Measurements from ENCODE around the gene SLC15A3.

The SLC15A3 gene

GRCh38 chr11:60939855-60940254 is 12.1 kb downstream of the SLC15A3 start:
- Histone ChIP-seq H3K9ac (ENCODE audit: low read length) (no peak overlapping the region), H3K4me2 (ENCODE audit: low read length) (no peak overlapping the region), H3K56ac (ENCODE audit: low read length) (no peak overlapping the region), H2BK15ac (replicated peaks; ENCODE audit: low read depth) (no peak overlapping the region), H3K27me3 (ENCODE audit: insufficient read depth, low read length, poor library complexity) (no peaks in the 10 kb centered on the region), H3K4me3 (ENCODE audit: low read length) (no peak overlapping the region), H3K4ac (ENCODE audit: low read depth, low read length) (no peak overlapping the region), H3K27ac (ENCODE audit: low read depth, low read length) (no peak overlapping the region), H2BK5ac (ENCODE audit: low read length) (no peak overlapping the region), H3K4me1 (ENCODE audit: control insufficient read depth, low read depth, low read length) (no peaks in the 10 kb centered on the region), H3K79me2 (ENCODE audit: control insufficient read depth, insufficient read depth, low read length) (no peaks in the 10 kb centered on the region), H3K36me3 (ENCODE audit: control insufficient read depth, insufficient read depth, low read length) (no peaks in the 10 kb centered on the region), H4K8ac (ENCODE audit: low read depth, low read length) (no peak overlapping the region), H3K79me1 (ENCODE audit: low read length) (no peaks in the 10 kb centered on the region), H3K18ac (ENCODE audit: low read length) (no peak overlapping the region), H4K5ac (ENCODE audit: low read length) (no peak overlapping the region), H3K23ac (ENCODE audit: low read length) (no peak overlapping the region), H2BK120ac (ENCODE audit: low read depth, low read length) (no peak overlapping the region), H2AK5ac (ENCODE audit: low read length) (no peak overlapping the region)
- no CpG with 5 or more reads among the region's 2 CpGs for WGBS (ENCODE audit: extremely low coverage, insufficient coverage, low lambda C conversion rate)
- no peak for DNase-seq

- no peak overlapping the region for H2BK120ac ChIP-seq (ENCODE audit: low read depth, low read length)
- no peaks in the 10 kb centered on the region for H3K79me2 ChIP-seq (ENCODE audit: control insufficient read depth, insufficient read depth, low read length)
- H3K4me1 ChIP-seq (ENCODE audit: control insufficient read depth, low read depth, low read length): no peaks in the 10 kb centered on the region
- H3K27ac ChIP-seq (ENCODE audit: low read depth, low read length): no peak overlapping the region
- no peak overlapping the region for H3K4me3 ChIP-seq (ENCODE audit: low read length)
- H4K8ac ChIP-seq (ENCODE audit: low read depth, low read length): no peak overlapping the region
- H3K9ac ChIP-seq (ENCODE audit: low read length): no peak overlapping the region
- H3K18ac ChIP-seq (ENCODE audit: low read length): no peak overlapping the region
- H3K36me3 ChIP-seq (ENCODE audit: control insufficient read depth, insufficient read depth, low read length): no peaks in the 10 kb centered on the region
- no peak overlapping the region for H3K4me2 ChIP-seq (ENCODE audit: low read length)
- no peak overlapping the region for H3K4ac ChIP-seq (ENCODE audit: low read depth, low read length)
- no peaks in the 10 kb centered on the region for H3K79me1 ChIP-seq (ENCODE audit: low read length)
- H4K5ac ChIP-seq (ENCODE audit: low read length): no peak overlapping the region
- no CpG with 5 or more reads among the region's 7 CpGs for WGBS (ENCODE audit: extremely low coverage, insufficient coverage, low lambda C conversion rate)
- H3K27me3 ChIP-seq (ENCODE audit: insufficient read depth, low read length, poor library complexity): no peaks in the 10 kb centered on the region
- H2BK5ac ChIP-seq (ENCODE audit: low read length): no peak overlapping the region
- no peak overlapping the region for H2BK15ac ChIP-seq (replicated peaks; ENCODE audit: low read depth)
- no peak overlapping the region for H3K56ac ChIP-seq (ENCODE audit: low read length)
- H3K23ac ChIP-seq (ENCODE audit: low read length): no peak overlapping the region
- no peak for DNase-seq
- no peak overlapping the region for H2AK5ac ChIP-seq (ENCODE audit: low read length)
Observed at GRCh38 chr11:60939301-60939700, 12.7 kb downstream of the SLC15A3 start.

DNA sequence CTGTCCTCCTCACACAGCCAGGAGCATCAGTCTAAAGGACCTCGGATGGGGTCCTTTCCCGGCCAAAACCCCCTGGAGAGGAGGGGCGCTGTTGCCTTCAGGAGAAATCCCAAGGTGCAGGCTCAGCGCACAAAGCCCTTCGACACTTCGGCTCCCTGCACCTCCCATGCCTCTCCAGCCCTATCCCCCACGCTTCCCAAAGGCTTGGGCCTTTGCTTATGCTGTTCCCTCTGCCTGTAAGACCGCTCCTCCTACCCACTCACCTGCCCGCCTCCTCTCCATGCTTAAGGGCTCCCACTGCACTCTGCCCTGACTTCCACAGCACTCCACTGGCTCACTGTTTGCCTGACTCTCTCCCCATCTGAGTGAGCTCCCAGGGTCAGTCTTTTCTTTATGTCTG is 13.5 kb downstream of the SLC15A3 start:
- no peaks in the 10 kb centered on the region for H3K27me3 ChIP-seq (ENCODE audit: insufficient read depth, low read length, poor library complexity)
- H3K79me1 ChIP-seq (ENCODE audit: low read length): no peaks in the 10 kb centered on the region
- no peaks in the 10 kb centered on the region for H3K36me3 ChIP-seq (ENCODE audit: control insufficient read depth, insufficient read depth, low read length)
- no peak overlapping the region for H3K4ac ChIP-seq (ENCODE audit: low read depth, low read length)
- no peak overlapping the region for H4K5ac ChIP-seq (ENCODE audit: low read length)
- no peak overlapping the region for H4K8ac ChIP-seq (ENCODE audit: low read depth, low read length)
- no peak overlapping the region for H3K4me2 ChIP-seq (ENCODE audit: low read length)
- no peak for DNase-seq
- H3K27ac ChIP-seq (ENCODE audit: low read depth, low read length): no peak overlapping the region
- H2BK15ac ChIP-seq (replicated peaks; ENCODE audit: low read depth): no peak overlapping the region
- no peaks in the 10 kb centered on the region for H3K79me2 ChIP-seq (ENCODE audit: control insufficient read depth, insufficient read depth, low read length)
- H3K4me1 ChIP-seq (ENCODE audit: control insufficient read depth, low read depth, low read length): no peaks in the 10 kb centered on the region
- no peak overlapping the region for H2BK120ac ChIP-seq (ENCODE audit: low read depth, low read length)
- no peak overlapping the region for H3K56ac ChIP-seq (ENCODE audit: low read length)
- no peak overlapping the region for H3K18ac ChIP-seq (ENCODE audit: low read length)
- H3K4me3 ChIP-seq (ENCODE audit: low read length): no peak overlapping the region
- no peak overlapping the region for H3K9ac ChIP-seq (ENCODE audit: low read length)
- H2BK5ac ChIP-seq (ENCODE audit: low read length): no peak overlapping the region
- H3K23ac ChIP-seq (ENCODE audit: low read length): no peak overlapping the region
- no CpG with 5 or more reads among the region's 9 CpGs for WGBS (ENCODE audit: extremely low coverage, insufficient coverage, low lambda C conversion rate)
- no peak overlapping the region for H2AK5ac ChIP-seq (ENCODE audit: low read length)

GRCh38 chr11:60937811-60938210 is 14.2 kb downstream of the SLC15A3 start:
- no peak overlapping the region for H3K18ac ChIP-seq (ENCODE audit: low read length)
- no peak overlapping the region for H3K56ac ChIP-seq (ENCODE audit: low read length)
- no peak overlapping the region for H2AK5ac ChIP-seq (ENCODE audit: low read length)
- DNase-seq: no peak
- no peaks in the 10 kb centered on the region for H3K79me2 ChIP-seq (ENCODE audit: control insufficient read depth, insufficient read depth, low read length)
- H2BK120ac ChIP-seq (ENCODE audit: low read depth, low read length): no peak overlapping the region
- H4K8ac ChIP-seq (ENCODE audit: low read depth, low read length): no peak overlapping the region
- no peak overlapping the region for H3K4me2 ChIP-seq (ENCODE audit: low read length)
- no peak overlapping the region for H3K4me3 ChIP-seq (ENCODE audit: low read length)
- no peak overlapping the region for H4K5ac ChIP-seq (ENCODE audit: low read length)
- no peak overlapping the region for H3K23ac ChIP-seq (ENCODE audit: low read length)
- no peaks in the 10 kb centered on the region for H3K79me1 ChIP-seq (ENCODE audit: low read length)
- H3K4ac ChIP-seq (ENCODE audit: low read depth, low read length): no peak overlapping the region
- H3K9ac ChIP-seq (ENCODE audit: low read length): no peak overlapping the region
- H3K4me1 ChIP-seq (ENCODE audit: control insufficient read depth, low read depth, low read length): no peaks in the 10 kb centered on the region
- H3K27me3 ChIP-seq (ENCODE audit: insufficient read depth, low read length, poor library complexity): no peaks in the 10 kb centered on the region
- H3K36me3 ChIP-seq (ENCODE audit: control insufficient read depth, insufficient read depth, low read length): no peaks in the 10 kb centered on the region
- no CpG with 5 or more reads among the region's 8 CpGs for WGBS (ENCODE audit: extremely low coverage, insufficient coverage, low lambda C conversion rate)
- no peak overlapping the region for H3K27ac ChIP-seq (ENCODE audit: low read depth, low read length)
- H2BK5ac ChIP-seq (ENCODE audit: low read length): no peak overlapping the region
- no peak overlapping the region for H2BK15ac ChIP-seq (replicated peaks; ENCODE audit: low read depth)

DNA sequence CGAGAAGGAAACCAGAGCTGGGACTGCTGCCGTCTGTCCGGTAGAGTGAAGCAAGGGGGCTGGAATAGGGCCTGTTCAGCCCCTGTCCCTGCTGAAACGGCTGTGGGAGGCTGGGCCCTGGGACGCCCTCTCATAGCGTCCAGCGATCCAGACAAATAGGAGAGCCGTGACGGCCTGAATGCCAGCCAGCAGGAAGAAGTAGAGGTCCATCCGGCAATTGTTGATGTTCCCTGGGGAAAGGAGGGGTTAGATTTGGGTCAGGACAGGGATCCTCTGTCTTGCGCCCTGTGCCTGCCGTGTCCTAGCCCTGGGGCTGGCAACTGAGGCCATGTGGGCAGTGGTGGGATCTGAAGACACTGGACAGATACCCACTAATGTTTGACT is 14.8 kb downstream of the SLC15A3 start:
- Histone ChIP-seq H3K27ac (ENCODE audit: low read depth, low read length) (no peak overlapping the region), H3K9ac (ENCODE audit: low read length) (no peak overlapping the region), H3K36me3 (ENCODE audit: control insufficient read depth, insufficient read depth, low read length) (no peaks in the 10 kb centered on the region), H3K4me2 (ENCODE audit: low read length) (no peak overlapping the region), H3K27me3 (ENCODE audit: insufficient read depth, low read length, poor library complexity) (no peaks in the 10 kb centered on the region), H3K18ac (ENCODE audit: low read length) (no peak overlapping the region), H2AK5ac (ENCODE audit: low read length) (no peak overlapping the region), H3K79me1 (ENCODE audit: low read length) (no peaks in the 10 kb centered on the region), H3K4me3 (ENCODE audit: low read length) (no peak overlapping the region), H4K5ac (ENCODE audit: low read length) (no peak overlapping the region), H3K23ac (ENCODE audit: low read length) (no peak overlapping the region), H2BK120ac (ENCODE audit: low read depth, low read length) (no peak overlapping the region), H3K56ac (ENCODE audit: low read length) (no peak overlapping the region), H3K4ac (ENCODE audit: low read depth, low read length) (no peak overlapping the region), H4K8ac (ENCODE audit: low read depth, low read length) (no peak overlapping the region), H2BK15ac (replicated peaks; ENCODE audit: low read depth) (no peak overlapping the region), H3K79me2 (ENCODE audit: control insufficient read depth, insufficient read depth, low read length) (no peaks in the 10 kb centered on the region), H2BK5ac (ENCODE audit: low read length) (no peak overlapping the region), H3K4me1 (ENCODE audit: control insufficient read depth, low read depth, low read length) (no peaks in the 10 kb centered on the region)
- no CpG with 5 or more reads among the region's 12 CpGs for WGBS (ENCODE audit: extremely low coverage, insufficient coverage, low lambda C conversion rate)
- DNase-seq: no peak

DNA sequence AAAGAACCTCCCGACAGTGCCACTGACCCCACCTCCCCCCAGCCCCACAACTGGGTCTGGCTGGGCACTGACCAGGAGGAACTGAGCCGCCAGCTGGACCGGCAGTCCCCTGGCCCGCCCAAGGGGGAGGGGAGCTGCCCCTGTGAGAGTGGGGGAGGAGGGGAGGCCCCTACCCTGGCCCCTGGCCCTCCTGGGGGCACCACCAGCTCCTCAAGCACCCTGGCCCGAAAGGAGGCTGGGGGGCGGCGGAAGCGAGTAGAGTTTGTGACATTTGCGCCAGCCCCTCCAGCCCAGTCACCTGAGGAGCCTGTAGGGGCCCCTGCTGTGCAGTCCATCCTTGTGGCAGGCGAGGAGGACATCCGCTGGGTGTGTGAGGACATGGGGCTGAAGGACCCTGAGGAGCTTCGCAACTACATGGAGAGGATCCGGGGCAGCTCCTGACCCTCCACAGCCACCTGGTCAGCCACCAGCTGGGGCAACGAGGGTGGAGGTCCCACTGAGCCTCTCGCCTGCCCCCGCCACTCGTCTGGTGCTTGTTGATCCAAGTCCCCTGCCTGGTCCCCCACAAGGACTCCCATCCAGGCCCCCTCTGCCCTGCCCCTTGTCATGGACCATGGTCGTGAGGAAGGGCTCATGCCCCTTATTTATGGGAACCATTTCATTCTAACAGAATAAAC is 15.4 kb downstream of the SLC15A3 start:
- Histone ChIP-seq H3K36me3 (ENCODE audit: control insufficient read depth, insufficient read depth, low read length) (no peaks in the 10 kb centered on the region), H3K23ac (ENCODE audit: low read length) (no peak overlapping the region), H3K56ac (ENCODE audit: low read length) (no peak overlapping the region), H2AK5ac (ENCODE audit: low read length) (no peak overlapping the region), H3K27me3 (ENCODE audit: insufficient read depth, low read length, poor library complexity) (no peaks in the 10 kb centered on the region), H4K5ac (ENCODE audit: low read length) (no peak overlapping the region), H3K79me1 (ENCODE audit: low read length) (no peaks in the 10 kb centered on the region), H2BK5ac (ENCODE audit: low read length) (no peak overlapping the region), H3K18ac (ENCODE audit: low read length) (no peak overlapping the region), H4K8ac (ENCODE audit: low read depth, low read length) (no peak overlapping the region), H2BK120ac (ENCODE audit: low read depth, low read length) (no peak overlapping the region), H3K4me1 (ENCODE audit: control insufficient read depth, low read depth, low read length) (no peaks in the 10 kb centered on the region), H2BK15ac (replicated peaks; ENCODE audit: low read depth) (no peak overlapping the region), H3K27ac (ENCODE audit: low read depth, low read length) (no peak overlapping the region), H3K79me2 (ENCODE audit: control insufficient read depth, insufficient read depth, low read length) (no peaks in the 10 kb centered on the region), H3K4me2 (ENCODE audit: low read length) (no peak overlapping the region), H3K4me3 (ENCODE audit: low read length) (no peak overlapping the region), H3K9ac (ENCODE audit: low read length) (no peak overlapping the region), H3K4ac (ENCODE audit: low read depth, low read length) (no peak overlapping the region)
- no peak for DNase-seq
- WGBS (ENCODE audit: extremely low coverage, insufficient coverage, low lambda C conversion rate): no CpG with 5 or more reads among the region's 18 CpGs

All from mesendoderm (in vitro differentiated cells).